Measurements from ENCODE around the gene ANKRD33. TPM values are rescaled to one million over a fixed set of nuclear protein-coding genes. Genes with fewer than 3 reads are reported as not detected.

Gene ANKRD33, protein sequence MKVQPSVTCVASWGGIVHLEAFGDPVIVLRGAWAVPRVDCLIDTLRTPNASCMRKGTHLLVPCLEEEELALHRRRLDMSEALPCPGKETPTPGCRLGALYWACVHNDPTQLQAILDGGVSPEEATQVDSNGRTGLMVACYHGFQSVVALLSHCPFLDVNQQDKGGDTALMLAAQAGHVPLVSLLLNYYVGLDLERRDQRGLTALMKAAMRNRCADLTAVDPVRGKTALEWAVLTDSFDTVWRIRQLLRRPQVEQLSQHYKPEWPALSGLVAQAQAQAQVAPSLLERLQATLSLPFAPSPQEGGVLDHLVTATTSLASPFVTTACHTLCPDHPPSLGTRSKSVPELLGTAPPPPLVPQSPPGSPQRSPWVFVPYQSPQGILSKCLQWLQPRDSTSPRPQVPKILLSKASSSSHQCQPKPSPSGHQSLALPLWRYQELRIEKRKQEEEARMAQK
- total RNA-seq (2021; ENCODE audit: unreplicated experiment) (0.21 TPM), Bru-seq, nascent RNA (percentile 18 among the genes with signal in this experiment), BruChase-seq, experiment 1, labeled RNA remaining after a 2-hour chase (percentile 22 among the genes with signal in this experiment), BruChase-seq, experiment 2, labeled RNA remaining after a 6-hour chase (percentile 20 among the genes with signal in this experiment)
- polyA plus RNA-seq (2012; ENCODE audit: insufficient read length) = not detected
- long read RNA-seq = 0 reads

DNA sequence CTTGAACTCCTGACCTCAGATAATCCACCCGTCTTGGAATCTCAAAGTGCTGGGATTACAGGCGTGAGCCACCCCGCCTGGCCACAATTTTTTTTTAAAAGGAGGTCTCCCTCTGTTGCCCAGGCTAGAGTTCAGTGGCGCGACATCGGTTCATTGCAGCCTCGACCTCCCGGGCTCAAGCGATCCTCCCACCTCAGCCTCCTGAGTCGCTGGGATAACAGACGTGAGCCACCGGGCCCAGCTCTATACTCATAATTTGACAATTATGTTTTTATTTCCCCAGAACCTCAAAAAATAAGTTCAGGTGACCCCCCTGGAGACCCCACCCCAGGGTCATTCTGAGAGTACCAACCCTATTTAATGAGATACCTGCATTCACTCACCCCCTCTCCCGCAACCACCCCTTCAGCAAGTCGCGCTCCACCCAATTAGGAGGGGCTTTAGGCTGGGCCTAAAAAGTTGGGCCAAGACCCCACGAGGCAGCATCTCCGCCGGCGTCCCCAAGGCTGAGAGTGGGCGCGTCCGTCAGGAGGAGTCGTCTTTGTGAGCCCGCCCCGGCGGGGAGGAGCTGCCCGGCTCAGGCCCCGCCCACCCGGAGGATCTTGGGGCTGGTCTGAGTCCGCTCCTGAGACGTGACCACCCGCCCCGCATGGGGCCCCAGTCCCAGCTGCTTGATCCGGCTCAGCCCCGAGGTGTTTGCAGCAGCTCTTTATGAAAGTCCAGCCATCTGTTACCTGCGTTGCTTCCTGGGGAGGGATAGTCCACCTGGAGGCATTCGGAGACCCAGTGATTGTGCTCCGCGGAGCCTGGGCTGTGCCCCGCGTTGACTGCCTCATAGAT lies at the start of gene ANKRD33:
Gene ANKRD33 (plus strand): TSS at position 628 of the 840 bp plus-strand sequence. CDS start 84 bp downstream, at position 712.
- in situ Hi-C loops (cut with HindIII; ENCODE audit: low pct_unique_long_range_greater_than_20kb, low sequenced_read_pairs) = no loop called here
- H3K27ac ChIP-seq (ENCODE audit: low read length) = no peak within 1 kb of the TSS

DNA sequence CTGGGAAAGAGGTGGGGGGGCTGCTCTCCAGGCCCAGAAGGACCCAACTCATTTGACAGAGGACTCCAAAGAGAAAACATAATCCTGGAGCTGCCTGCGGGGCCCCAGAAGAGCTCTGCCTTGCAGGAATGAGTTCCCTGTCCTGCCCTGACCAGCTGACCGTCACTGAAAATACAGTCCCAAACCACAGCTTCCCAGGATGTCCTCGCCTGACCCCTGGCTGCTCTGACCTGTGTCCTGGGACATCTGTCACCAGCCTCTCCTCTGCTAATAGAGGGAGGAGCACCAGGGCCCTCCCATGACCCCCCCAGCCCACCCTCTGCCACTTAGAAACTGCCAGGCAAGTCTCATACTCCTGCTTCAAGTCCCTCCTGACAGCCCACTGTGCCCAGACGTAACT lies 49.1 kb upstream of the ANKRD33 start:
- Histone ChIP-seq H3K36me3 (ENCODE audit: control insufficient read depth, insufficient read depth, low read length) (no peaks in the 10 kb centered on the region), H3K27me3 (ENCODE audit: control insufficient read depth, insufficient read depth, low read length) (no peaks in the 10 kb centered on the region), H3K9me3 (ENCODE audit: control insufficient read depth, insufficient read depth, low read depth, low read length) (no peaks in the 10 kb centered on the region), H3K4me1 (ENCODE audit: control insufficient read depth, insufficient read depth, low read length) (no peaks in the 10 kb centered on the region), H3K27ac (ENCODE audit: low read length) (no peak overlapping the region), H3K4me3 (ENCODE audit: low read depth in 2 of 2, low read length in 2 of 2) (no peak overlapping the region)
- ChIA-PET CTCF (no interaction called here), POLR2A (no interaction called here)
- DNase-seq (ENCODE audit: low read depth, low spot score) = no peak
- TF ChIP-seq, protein P1, sequence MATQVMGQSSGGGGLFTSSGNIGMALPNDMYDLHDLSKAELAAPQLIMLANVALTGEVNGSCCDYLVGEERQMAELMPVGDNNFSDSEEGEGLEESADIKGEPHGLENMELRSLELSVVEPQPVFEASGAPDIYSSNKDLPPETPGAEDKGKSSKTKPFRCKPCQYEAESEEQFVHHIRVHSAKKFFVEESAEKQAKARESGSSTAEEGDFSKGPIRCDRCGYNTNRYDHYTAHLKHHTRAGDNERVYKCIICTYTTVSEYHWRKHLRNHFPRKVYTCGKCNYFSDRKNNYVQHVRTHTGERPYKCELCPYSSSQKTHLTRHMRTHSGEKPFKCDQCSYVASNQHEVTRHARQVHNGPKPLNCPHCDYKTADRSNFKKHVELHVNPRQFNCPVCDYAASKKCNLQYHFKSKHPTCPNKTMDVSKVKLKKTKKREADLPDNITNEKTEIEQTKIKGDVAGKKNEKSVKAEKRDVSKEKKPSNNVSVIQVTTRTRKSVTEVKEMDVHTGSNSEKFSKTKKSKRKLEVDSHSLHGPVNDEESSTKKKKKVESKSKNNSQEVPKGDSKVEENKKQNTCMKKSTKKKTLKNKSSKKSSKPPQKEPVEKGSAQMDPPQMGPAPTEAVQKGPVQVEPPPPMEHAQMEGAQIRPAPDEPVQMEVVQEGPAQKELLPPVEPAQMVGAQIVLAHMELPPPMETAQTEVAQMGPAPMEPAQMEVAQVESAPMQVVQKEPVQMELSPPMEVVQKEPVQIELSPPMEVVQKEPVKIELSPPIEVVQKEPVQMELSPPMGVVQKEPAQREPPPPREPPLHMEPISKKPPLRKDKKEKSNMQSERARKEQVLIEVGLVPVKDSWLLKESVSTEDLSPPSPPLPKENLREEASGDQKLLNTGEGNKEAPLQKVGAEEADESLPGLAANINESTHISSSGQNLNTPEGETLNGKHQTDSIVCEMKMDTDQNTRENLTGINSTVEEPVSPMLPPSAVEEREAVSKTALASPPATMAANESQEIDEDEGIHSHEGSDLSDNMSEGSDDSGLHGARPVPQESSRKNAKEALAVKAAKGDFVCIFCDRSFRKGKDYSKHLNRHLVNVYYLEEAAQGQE (IDR thresholded peaks at IDR 0.05; ENCODE audit: insufficient read depth in 1 of 2, low read depth in 2 of 2, low read length in 1 of 2) = no peak
- TF ChIP-seq POLR2AphosphoS5 (IDR thresholded peaks at IDR 0.05; ENCODE audit: low read depth, low read length) (no peak), TCF7L2 (IDR thresholded peaks at IDR 0.05; ENCODE audit: low read depth, low read length) (no peak), SIN3A (IDR thresholded peaks at IDR 0.05; ENCODE audit: borderline replicate concordance, insufficient read depth, low read depth, low read length) (no peak)
- TF ChIP-seq, protein P2, sequence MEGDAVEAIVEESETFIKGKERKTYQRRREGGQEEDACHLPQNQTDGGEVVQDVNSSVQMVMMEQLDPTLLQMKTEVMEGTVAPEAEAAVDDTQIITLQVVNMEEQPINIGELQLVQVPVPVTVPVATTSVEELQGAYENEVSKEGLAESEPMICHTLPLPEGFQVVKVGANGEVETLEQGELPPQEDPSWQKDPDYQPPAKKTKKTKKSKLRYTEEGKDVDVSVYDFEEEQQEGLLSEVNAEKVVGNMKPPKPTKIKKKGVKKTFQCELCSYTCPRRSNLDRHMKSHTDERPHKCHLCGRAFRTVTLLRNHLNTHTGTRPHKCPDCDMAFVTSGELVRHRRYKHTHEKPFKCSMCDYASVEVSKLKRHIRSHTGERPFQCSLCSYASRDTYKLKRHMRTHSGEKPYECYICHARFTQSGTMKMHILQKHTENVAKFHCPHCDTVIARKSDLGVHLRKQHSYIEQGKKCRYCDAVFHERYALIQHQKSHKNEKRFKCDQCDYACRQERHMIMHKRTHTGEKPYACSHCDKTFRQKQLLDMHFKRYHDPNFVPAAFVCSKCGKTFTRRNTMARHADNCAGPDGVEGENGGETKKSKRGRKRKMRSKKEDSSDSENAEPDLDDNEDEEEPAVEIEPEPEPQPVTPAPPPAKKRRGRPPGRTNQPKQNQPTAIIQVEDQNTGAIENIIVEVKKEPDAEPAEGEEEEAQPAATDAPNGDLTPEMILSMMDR (IDR thresholded peaks at IDR 0.05) = no peak
- intact Hi-C loops (cut with micrococcal nuclease; ENCODE audit: unreplicated experiment) (no loop called here), in situ Hi-C loops (cut with HindIII; ENCODE audit: low pct_unique_long_range_greater_than_20kb, low sequenced_read_pairs) (no loop called here)
- no peak for ATAC-seq
- BruUV-seq (replicated peaks) = no TSS peak

More for the DNA sequence above, at the start of gene ANKRD33:
- ChIA-PET CTCF (interaction anchor here (0.6 to 0.9 kb wide), 5 partner anchors 8 to 553 kb away, joined by 3 to 5 read pairs (median 4); no protein-coding TSS in a partner anchor), POLR2A (interaction anchor here (0.6 kb wide), 1 partner anchor 448 kb away, joined by 3 read pairs; no protein-coding TSS in a partner anchor)
- ATAC-seq (peak; percentile 56), DNase-seq (ENCODE audit: low read depth, low spot score) (no peak)
- H3K36me3 ChIP-seq (ENCODE audit: control insufficient read depth, insufficient read depth, low read length) = no peaks in the 10 kb centered on the region
- TF ChIP-seq, protein P2 (IDR thresholded peaks at IDR 0.05) = no peak
- TF ChIP-seq SIN3A (IDR thresholded peaks at IDR 0.05; ENCODE audit: borderline replicate concordance, insufficient read depth, low read depth, low read length) (no peak), POLR2AphosphoS5 (IDR thresholded peaks at IDR 0.05; ENCODE audit: low read depth, low read length) (no peak), TCF7L2 (IDR thresholded peaks at IDR 0.05; ENCODE audit: low read depth, low read length) (no peak)
- TF ChIP-seq, protein P1 (IDR thresholded peaks at IDR 0.05; ENCODE audit: insufficient read depth in 1 of 2, low read depth in 2 of 2, low read length in 1 of 2) = no peak
- H3K9me3 ChIP-seq (ENCODE audit: control insufficient read depth, insufficient read depth, low read depth, low read length) = peaks cover 7% of the 10 kb centered on the region; the same call in 1 of the 2 replicates
- no TSS peak for BruUV-seq (replicated peaks)
- no peak within 1 kb of the TSS for H3K4me3 ChIP-seq (ENCODE audit: low read depth in 2 of 2, low read length in 2 of 2)
- intact Hi-C loops (cut with micrococcal nuclease; ENCODE audit: unreplicated experiment) = no loop called here
- H3K4me1 ChIP-seq (ENCODE audit: control insufficient read depth, insufficient read depth, low read length) = no peaks in the 10 kb centered on the region
- H3K27me3 ChIP-seq (ENCODE audit: control insufficient read depth, insufficient read depth, low read length) = no peaks in the 10 kb centered on the region

All from Panc1 (cell line).